Sigmoid colon (tissue), 7 donors: ENCODE data around the gene SCUBE1. TPM values are rescaled to one million over a fixed set of nuclear protein-coding genes. Genes with fewer than 3 reads are reported as not detected.

ENCODE experiments used
- DNase-seq: peaks from one replicate; pipeline ENCODE4 v3.0.0-alpha.2; 2019
- H3K27ac ChIP-seq, 4 donors: fragments of 200-600 bp; sonication (generic); one replicate each; pipeline ENCODE4 v1.5.1; 2016 to 2019; ENCODE audit warnings: mild to moderate bottlenecking in 1 of 4
- H3K27me3 ChIP-seq, 3 donors: fragments of 200-600 bp; sonication (generic); one replicate each; pipeline ENCODE4 v1.5.1; 2019; ENCODE audit warnings: mild to moderate bottlenecking in 1 of 3
- H3K36me3 ChIP-seq, 4 donors: fragments of 200-600 bp; sonication (generic); one replicate each; pipeline ENCODE4 v1.5.1; 2016 to 2019
- H3K4me1 ChIP-seq, 4 donors: fragments of 200-600 bp; sonication (generic); one replicate each; pipeline ENCODE4 v1.5.1; 2017 to 2019
- H3K4me3 ChIP-seq, 4 donors: fragments of 200-600 bp; sonication (generic); one replicate each; pipeline ENCODE4 v1.5.1; 2017 to 2019; ENCODE audit warnings: mild to moderate bottlenecking in 2 of 4, moderate library complexity in 1 of 4
- H3K9me3 ChIP-seq, 4 donors: fragments of 200-600 bp in 3 of 4; sonication (generic) in 3 of 4; one replicate each; pipeline versions ENCODE4 v1.5.1 to v1.6.1; 2013 to 2019
- EP300 ChIP-seq, 4 donors: sonication (generic); formaldehyde crosslinking; IDR thresholded peaks; one replicate each; pipeline ENCODE4 v1.6.1; 2017; ENCODE audit warnings: antibody characterized with exemption in 4 of 4
- POLR2A ChIP-seq, 2 donors: fragments of 450-650 bp; IDR thresholded peaks; one replicate each; pipeline ENCODE4 v1.6.1; 2016; ENCODE audit warnings: antibody characterized with exemption in 2 of 2, mild to moderate bottlenecking in 2 of 2, moderate library complexity in 2 of 2
- POLR2AphosphoS5 ChIP-seq, 4 donors: sonication (generic); formaldehyde crosslinking; IDR thresholded peaks; one replicate each; pipeline ENCODE4 v1.6.1; 2017; ENCODE audit warnings: antibody characterized with exemption in 4 of 4
- WGBS, 2 donors: extraction: QIAGEN DNeasy Blood & Tissue Kit; methylation state at CpG; one replicate each; pipeline ENCODE4 v1.1.7; 2013; 5-methylcytosine and 5-hydroxymethylcytosine counted together
- intact Hi-C: fragments of 100-400 bp; cut with DNase I; formaldehyde crosslinking; loops from one replicate; pipeline ENCODE4 v1.15.1; 2023
- polyA plus RNA-seq, 3 donors: library from polyadenylated mRNA; stranded (reverse); fragments of 200-250 nt; gene quantifications; one replicate each; pipeline ENCODE4 v1.2.3, GENCODE V29; 2013
- total RNA-seq, 4 donors: library from RNA; depleted of rRNA; stranded (reverse); fragments of >200 nt; gene quantifications; one replicate each; pipeline ENCODE4 v1.1.0, GENCODE V29; 2016
- TF ChIP-seq, protein P1 (sequence below), 4 experiments: fragments of 450-650 bp in 3 of 4; fragments of 200-600 bp in 1 of 4; IDR thresholded peaks; one replicate each; pipeline ENCODE4 v1.5.1; 2016 to 2019; ENCODE audit warnings: antibody characterized with exemption in 4 of 4, mild to moderate bottlenecking in 3 of 4, moderate library complexity in 2 of 4
- donor health status: healthy with polysubstance abuse.
- donor health status: Bipolar disorder and iron deficiency.
- donor health status: healthy.

SCUBE1 gene
- total and polyA plus RNA-seq, 7 donors = 0.23 to 1.1 (median 0.55) TPM

- intact Hi-C loops = no loop called here
- no peaks in the 10 kb centered on the region for H3K9me3 ChIP-seq
- peak overlapping the region; percentile 66 to 87 (median 84) for H3K4me3 ChIP-seq
- H3K27ac ChIP-seq = peak overlapping the region; percentile 79 to 87 (median 84)
- no peak for DNase-seq
- no peaks in the 10 kb centered on the region for H3K36me3 ChIP-seq
- TF ChIP-seq POLR2AphosphoS5 (IDR thresholded peaks at IDR 0.05) = no peak
- TF ChIP-seq POLR2A (IDR thresholded peaks at IDR 0.05) = no peak
- TF ChIP-seq, protein P1, sequence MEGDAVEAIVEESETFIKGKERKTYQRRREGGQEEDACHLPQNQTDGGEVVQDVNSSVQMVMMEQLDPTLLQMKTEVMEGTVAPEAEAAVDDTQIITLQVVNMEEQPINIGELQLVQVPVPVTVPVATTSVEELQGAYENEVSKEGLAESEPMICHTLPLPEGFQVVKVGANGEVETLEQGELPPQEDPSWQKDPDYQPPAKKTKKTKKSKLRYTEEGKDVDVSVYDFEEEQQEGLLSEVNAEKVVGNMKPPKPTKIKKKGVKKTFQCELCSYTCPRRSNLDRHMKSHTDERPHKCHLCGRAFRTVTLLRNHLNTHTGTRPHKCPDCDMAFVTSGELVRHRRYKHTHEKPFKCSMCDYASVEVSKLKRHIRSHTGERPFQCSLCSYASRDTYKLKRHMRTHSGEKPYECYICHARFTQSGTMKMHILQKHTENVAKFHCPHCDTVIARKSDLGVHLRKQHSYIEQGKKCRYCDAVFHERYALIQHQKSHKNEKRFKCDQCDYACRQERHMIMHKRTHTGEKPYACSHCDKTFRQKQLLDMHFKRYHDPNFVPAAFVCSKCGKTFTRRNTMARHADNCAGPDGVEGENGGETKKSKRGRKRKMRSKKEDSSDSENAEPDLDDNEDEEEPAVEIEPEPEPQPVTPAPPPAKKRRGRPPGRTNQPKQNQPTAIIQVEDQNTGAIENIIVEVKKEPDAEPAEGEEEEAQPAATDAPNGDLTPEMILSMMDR (IDR thresholded peaks at IDR 0.05) = no peak
- no peak for TF ChIP-seq EP300 (IDR thresholded peaks at IDR 0.05)
- no peaks in the 10 kb centered on the region for H3K27me3 ChIP-seq
- H3K4me1 ChIP-seq = peaks cover 0 to 29% (median 23%) of the 10 kb centered on the region in 4 donors
- WGBS, 2 donors = 71 to 80% methylated on average over 15 of the region's 15 CpGs
These were observed 192.4 kb downstream of the SCUBE1 start for GRCh38 chr22:43150731-43151206.

GRCh38 chr22:43148581-43148980, 194.6 kb downstream of the SCUBE1 start:
- no peak for DNase-seq
- H3K9me3 ChIP-seq = no peaks in the 10 kb centered on the region
- H3K36me3 ChIP-seq = no peaks in the 10 kb centered on the region
- H3K27ac ChIP-seq = no peak overlapping the region
- peaks cover 0 to 30% (median 25%) of the 10 kb centered on the region in 4 donors for H3K4me1 ChIP-seq
- intact Hi-C loops = loop anchor here (10.0 kb wide), 1 partner anchor 294 kb away; the partner anchor contains the start of gene ARFGAP3
- H3K4me3 ChIP-seq = no peak overlapping the region
- H3K27me3 ChIP-seq = no peaks in the 10 kb centered on the region
- WGBS, 2 donors = 19 to 36% methylated on average over 6 of the region's 6 CpGs
- TF ChIP-seq EP300 (IDR thresholded peaks at IDR 0.05) (no peak), POLR2A (IDR thresholded peaks at IDR 0.05) (no peak), POLR2AphosphoS5 (IDR thresholded peaks at IDR 0.05) (no peak)
- TF ChIP-seq, protein P1 (IDR thresholded peaks at IDR 0.05) = no peak

DNA sequence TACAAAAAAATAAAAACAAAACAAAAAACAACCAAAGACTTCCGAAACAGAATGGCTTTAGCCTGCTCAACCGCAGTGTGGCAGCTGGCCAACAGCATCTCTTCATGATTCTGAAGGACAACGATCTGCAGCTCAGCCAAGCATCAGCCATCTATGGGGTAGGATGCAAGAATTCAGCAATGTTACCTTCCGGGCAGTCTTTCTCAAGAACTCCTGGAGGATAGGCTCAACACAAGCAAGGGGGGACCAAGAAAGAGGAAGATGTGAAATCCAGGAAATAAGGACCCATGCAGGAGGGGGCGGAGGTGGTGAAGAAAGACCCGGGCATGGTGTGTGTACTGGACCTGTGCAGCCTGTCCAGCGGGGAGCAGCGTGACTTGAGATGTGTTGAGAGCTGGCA, 195.4 kb downstream of the SCUBE1 start:
- TF ChIP-seq, protein P1 (IDR thresholded peaks at IDR 0.05) = no peak
- TF ChIP-seq POLR2A (IDR thresholded peaks at IDR 0.05) (no peak), POLR2AphosphoS5 (IDR thresholded peaks at IDR 0.05) (no peak), EP300 (IDR thresholded peaks at IDR 0.05) (no peak)
- H3K9me3 ChIP-seq = no peaks in the 10 kb centered on the region
- no peaks in the 10 kb centered on the region for H3K36me3 ChIP-seq
- peak overlapping the region in 2 of 4 donors; percentile 3 to 25 for H3K27ac ChIP-seq
- WGBS, 2 donors = 67 to 79% methylated on average over 8 of the region's 8 CpGs
- H3K4me3 ChIP-seq = no peak overlapping the region
- H3K27me3 ChIP-seq = no peaks in the 10 kb centered on the region
- H3K4me1 ChIP-seq = peaks cover 0 to 31% (median 26%) of the 10 kb centered on the region in 4 donors
- no peak for DNase-seq
- intact Hi-C loops = loop anchor here (10.0 kb wide), 1 partner anchor 293 kb away; the partner anchor contains the start of gene ARFGAP3

Other genes starting within 250 kb of the SCUBE1 start
- not detected for gene BIK, start 232.6 kb downstream of the SCUBE1 start, total RNA-seq
- gene BIK, start 232.6 kb downstream of the SCUBE1 start, polyA plus RNA-seq = 10 to 100 TPM; 29.6 to 39.1 (median 35.4) TPM
- 10 to 100 TPM; 15.3 to 20.8 (median 17.9) TPM for gene MCAT, start 200.0 kb downstream of the SCUBE1 start, total RNA-seq
- gene MCAT, start 200.0 kb downstream of the SCUBE1 start, polyA plus RNA-seq = 10 to 100 TPM; 10.2 to 23.4 (median 14.3) TPM
- 100 to 1,000 TPM; 126 to 219 (median 157) TPM for gene TSPO, start 191.8 kb downstream of the SCUBE1 start, total RNA-seq
- 100 to 1,000 TPM; 395 to 513 (median 443) TPM for gene TSPO, start 191.8 kb downstream of the SCUBE1 start, polyA plus RNA-seq
- 10 to 100 TPM; 13.2 to 21.3 (median 16.2) TPM for gene TTLL12, start 156.2 kb downstream of the SCUBE1 start, total RNA-seq
- 100 to 1,000 TPM in 1 of 3 donors, 10 to 100 TPM in 2; 83.5 to 127 (median 99.0) TPM for gene TTLL12, start 156.2 kb downstream of the SCUBE1 start, polyA plus RNA-seq
- gene MPPED1, start 68.6 kb upstream of the SCUBE1 start, total RNA-seq = not detected
- not detected for gene MPPED1, start 68.6 kb upstream of the SCUBE1 start, polyA plus RNA-seq